GM12801 (cell line): ENCODE measurements around the gene SLC24A3.

Experiments
- TF ChIP-seq, protein P1 (sequence below): IDR thresholded peaks from one replicate; pipeline ENCODE4 v1.5.1; 2011; ENCODE audit warnings: control low read depth; ENCODE audit not compliant: insufficient read length; ENCODE audit errors: extremely low read depth

Gene SLC24A3

DNA sequence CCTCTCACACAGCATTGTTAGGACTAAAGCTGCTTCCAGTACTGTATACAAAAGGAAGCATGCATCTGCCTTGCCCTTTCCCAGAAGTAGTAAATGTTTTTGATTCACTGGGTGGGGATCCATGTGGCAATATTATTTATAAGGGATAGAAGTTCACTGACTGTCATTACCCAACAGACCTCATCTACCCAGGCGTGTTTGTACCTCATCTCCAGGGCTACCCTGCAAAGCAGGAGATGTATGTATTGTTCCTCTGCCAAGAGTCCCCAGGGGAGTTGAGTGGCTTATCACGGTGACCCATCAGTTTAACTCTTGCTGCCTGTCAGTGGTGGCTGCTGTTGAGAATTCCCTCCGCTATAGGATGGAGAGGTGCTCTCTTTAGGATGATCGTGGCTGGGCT is 42.5 kb downstream of the SLC24A3 start:
- TF ChIP-seq, protein P1, sequence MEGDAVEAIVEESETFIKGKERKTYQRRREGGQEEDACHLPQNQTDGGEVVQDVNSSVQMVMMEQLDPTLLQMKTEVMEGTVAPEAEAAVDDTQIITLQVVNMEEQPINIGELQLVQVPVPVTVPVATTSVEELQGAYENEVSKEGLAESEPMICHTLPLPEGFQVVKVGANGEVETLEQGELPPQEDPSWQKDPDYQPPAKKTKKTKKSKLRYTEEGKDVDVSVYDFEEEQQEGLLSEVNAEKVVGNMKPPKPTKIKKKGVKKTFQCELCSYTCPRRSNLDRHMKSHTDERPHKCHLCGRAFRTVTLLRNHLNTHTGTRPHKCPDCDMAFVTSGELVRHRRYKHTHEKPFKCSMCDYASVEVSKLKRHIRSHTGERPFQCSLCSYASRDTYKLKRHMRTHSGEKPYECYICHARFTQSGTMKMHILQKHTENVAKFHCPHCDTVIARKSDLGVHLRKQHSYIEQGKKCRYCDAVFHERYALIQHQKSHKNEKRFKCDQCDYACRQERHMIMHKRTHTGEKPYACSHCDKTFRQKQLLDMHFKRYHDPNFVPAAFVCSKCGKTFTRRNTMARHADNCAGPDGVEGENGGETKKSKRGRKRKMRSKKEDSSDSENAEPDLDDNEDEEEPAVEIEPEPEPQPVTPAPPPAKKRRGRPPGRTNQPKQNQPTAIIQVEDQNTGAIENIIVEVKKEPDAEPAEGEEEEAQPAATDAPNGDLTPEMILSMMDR, result no peak

DNA sequence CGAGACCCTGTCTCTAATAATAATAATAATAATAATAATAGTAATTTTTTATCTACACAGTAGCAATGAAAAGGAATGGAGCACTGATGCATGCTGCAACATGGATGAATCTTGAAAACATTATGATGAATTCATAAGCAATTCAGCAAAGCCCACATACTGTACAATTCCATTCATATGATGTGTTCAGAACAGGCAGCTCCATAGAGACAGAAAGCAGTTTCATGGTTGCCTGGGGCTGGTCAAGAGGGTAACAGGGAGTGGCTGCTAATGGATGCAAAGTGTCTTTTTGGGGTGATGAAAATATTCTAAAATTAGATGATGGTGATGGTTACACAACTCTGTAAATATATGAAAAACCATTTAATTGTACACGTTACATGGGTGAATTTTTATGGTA is 43.6 kb downstream of the SLC24A3 start:
- TF ChIP-seq, protein P1, result no peak

DNA sequence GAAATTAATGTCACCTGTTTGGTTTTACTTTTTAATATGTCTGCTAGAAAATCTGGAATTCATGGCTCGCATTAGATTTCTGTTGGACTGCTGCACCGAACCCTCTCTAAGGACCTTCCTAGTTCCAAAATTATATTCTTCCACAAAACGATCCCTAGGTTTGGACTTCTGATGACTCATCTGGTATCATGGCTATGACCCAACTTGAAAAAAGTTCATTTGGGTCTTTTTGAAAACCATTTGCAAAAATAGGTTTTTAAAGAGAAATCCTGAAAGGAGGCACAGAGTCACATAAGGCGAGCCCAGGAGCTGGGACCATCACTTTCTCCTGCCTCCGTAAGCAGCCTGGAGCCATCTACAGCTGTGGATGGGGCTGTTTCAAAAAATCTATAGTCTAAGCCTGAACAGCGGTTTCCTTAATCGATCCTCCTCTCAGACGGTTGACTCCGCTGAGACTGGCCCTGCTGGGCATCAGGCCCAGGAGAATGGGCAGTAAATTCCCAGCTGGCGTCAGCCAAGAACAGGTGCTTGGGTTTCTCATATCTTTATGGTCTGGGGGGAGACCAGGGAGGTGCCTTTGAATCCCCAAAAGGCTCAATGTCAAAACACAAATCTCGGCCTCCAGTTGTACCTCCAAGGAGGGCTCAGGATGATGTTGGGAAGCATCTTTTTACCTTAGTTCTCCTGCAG is 44.6 kb downstream of the SLC24A3 start:
- TF ChIP-seq, protein P1, result no peak

DNA sequence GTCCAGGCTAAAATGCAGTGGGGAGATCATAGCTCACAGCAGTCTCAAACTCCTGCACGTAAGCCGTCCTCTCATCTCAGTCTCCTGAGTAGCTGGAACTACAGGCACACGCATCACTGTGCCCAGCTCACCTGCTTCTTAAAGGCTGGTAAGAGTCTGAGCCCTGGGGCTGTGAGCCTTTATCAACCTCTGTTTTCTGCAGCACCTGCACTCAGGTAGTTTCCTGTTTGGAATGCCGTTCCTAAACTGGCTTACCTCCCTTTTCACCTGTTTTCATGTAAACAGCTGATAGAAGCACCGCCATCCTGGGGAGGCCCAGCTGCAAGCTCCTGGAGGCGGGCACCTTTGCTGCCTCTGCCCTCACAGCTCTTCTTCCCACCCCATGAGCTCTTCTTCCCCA is 45.4 kb downstream of the SLC24A3 start:
- TF ChIP-seq, protein P1, result no peak

DNA sequence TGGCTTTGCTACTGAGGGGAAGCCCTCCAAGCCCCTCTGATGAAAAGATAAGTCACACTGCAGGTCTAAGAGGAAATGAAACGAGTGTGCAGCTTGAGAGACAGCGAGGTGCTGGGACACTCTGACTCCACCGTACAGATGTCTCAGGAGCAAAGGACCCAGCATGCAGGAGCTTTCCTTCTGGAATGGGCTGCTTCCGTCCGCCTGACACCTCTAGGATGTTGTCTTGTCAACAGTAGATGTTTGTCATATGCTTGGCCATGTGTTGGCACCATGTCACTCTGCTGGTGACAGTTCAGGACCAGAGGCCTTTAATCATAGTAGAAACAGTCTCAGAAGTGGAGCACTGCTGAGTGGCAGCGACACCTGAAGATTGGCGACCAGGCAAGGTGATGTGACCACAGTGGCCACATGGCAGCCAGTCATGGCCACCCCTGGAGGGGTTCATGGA is 46.7 kb downstream of the SLC24A3 start:
- TF ChIP-seq, protein P1, result no peak

DNA sequence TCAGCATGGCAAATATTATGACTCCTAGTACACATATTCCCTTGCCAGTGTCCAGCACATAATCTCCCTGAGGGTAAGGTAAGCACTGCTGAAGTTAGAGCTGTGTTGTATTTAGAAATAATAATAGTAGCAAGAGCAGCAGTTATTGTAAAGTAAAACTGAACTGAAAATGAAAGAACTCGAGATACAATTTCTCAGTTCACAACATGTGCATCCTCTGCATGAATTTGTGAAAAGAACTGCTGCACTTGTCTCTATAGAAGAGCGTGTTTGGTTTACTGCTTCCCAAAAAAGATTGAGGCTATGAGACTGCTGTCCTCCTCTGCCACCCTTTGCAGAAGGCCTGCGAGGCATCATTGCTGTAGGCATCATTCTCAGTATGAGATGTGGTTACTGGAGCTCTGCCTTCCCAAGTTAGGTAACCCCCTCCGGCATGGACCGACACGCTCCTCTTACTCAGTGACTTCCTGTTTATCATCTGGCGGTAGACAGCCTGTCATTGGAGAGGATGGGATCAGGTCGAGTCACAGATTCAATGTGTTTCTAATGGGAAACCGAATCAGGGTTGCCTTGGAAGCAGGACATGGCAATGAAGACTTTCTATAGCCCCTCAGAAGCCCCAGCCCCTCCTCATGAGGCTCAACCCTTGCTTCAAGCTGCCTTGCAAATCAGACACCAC is 48.1 kb downstream of the SLC24A3 start:
- TF ChIP-seq, protein P1, result no peak

DNA sequence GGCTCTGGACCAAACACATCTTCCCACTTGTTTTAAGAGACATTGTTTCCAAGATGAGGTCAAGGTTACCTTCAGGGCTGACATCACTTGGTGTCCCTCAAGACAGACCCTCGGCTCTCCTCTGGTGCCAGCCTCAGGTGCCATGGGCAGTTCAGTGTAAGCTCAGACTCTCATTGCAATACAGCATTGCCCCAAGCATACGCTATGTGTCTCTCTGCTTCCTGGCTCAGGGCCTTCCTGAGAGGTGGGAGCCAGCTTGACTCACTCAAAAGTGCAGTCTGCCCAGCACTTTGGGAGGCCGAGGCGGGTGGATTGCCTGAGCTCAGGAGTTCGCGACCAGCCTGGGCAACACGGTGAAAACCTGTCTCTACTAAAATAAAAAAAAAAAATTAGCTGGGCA is 51.7 kb downstream of the SLC24A3 start:
- TF ChIP-seq, protein P1, result no peak
